ENCODE measurements around the gene CPVL. TPM values are rescaled to one million over a fixed set of nuclear protein-coding genes. Genes with fewer than 3 reads are reported as not detected.

Gene CPVL
- total and polyA plus RNA-seq, 2 of the 8 experiments (the other 6 are each of a cell fraction or from before 2014, with no cell fraction given), result 40.0 to 55.0 TPM

- Histone ChIP-seq H3K27me3 (replicated peaks in 1 of 4; ENCODE audit: control insufficient read depth in 3 of 4, extremely low read depth in 1 of 4, insufficient read depth in 3 of 4, low read length in 3 of 4) (no peaks in the 10 kb centered on the region), H4K5ac (ENCODE audit: insufficient read length, low read depth, low read length) (no peak overlapping the region), H3K9me3 (ENCODE audit: insufficient read depth in 2 of 2, low read depth in 1 of 2, low read length in 1 of 2) (no peaks in the 10 kb centered on the region), H2BK15ac (ENCODE audit: low read length) (no peak overlapping the region), H4K91ac (replicated peaks; ENCODE audit: insufficient read length, low read length) (no peak overlapping the region), H2AK5ac (ENCODE audit: low read depth, low read length) (no peak overlapping the region), H2BK120ac (replicated peaks; ENCODE audit: low read depth, low read length) (no peak overlapping the region), H3K18ac (ENCODE audit: extremely low read depth, low read length) (no peak overlapping the region), H2BK20ac (ENCODE audit: low read length) (no peak overlapping the region), H3K56ac (replicated peaks; ENCODE audit: insufficient read length, low read depth, low read length) (no peak overlapping the region), H3K4me2 (ENCODE audit: insufficient read depth in 1 of 2, low read depth in 2 of 2, low read length in 2 of 2) (no peak overlapping the region), H2BK12ac (ENCODE audit: low read depth, low read length) (no peak overlapping the region), H3K79me2 (ENCODE audit: control insufficient read depth in 1 of 2, insufficient read depth in 2 of 2, low read length in 2 of 2) (no peaks in the 10 kb centered on the region), H3K79me1 (ENCODE audit: low read depth, low read length) (no peaks in the 10 kb centered on the region), H3K23me2 (ENCODE audit: low read depth, low read length) (no peaks in the 10 kb centered on the region), H3K14ac (ENCODE audit: insufficient read length) (no peak overlapping the region), H3K27ac (ENCODE audit: low read depth, low read length) (no peak overlapping the region), H3K4me1 (replicated peaks in 1 of 4; ENCODE audit: control insufficient read depth in 3 of 4, insufficient read depth in 4 of 4, low read length in 3 of 4) (no peaks in the 10 kb centered on the region), H3K4ac (replicated peaks; ENCODE audit: insufficient read length, low read depth, low read length) (no peak overlapping the region), H2AFZ (ENCODE audit: low read length) (no peak overlapping the region), H3K36me3 (ENCODE audit: control insufficient read depth in 2 of 4, insufficient read depth in 4 of 4, low read length in 3 of 4) (no peaks in the 10 kb centered on the region), H3K9ac (replicated peaks in 1 of 4; ENCODE audit: extremely low read depth in 1 of 4, low read depth in 3 of 4, low read length in 3 of 4) (no peak overlapping the region), H4K20me1 (replicated peaks in 1 of 2; ENCODE audit: control insufficient read depth in 1 of 2, insufficient read depth in 2 of 2, low read length in 2 of 2) (no peaks in the 10 kb centered on the region), H2BK5ac (ENCODE audit: low read depth, low read length) (no peak overlapping the region), H4K8ac (ENCODE audit: extremely low read depth, insufficient read depth, low read length) (no peak overlapping the region), H3K4me3 (ENCODE audit: extremely low read depth in 1 of 4, insufficient read depth in 2 of 4, low read depth in 3 of 4, low read length in 4 of 4) (no peak overlapping the region), H3K23ac (ENCODE audit: insufficient read length) (no peak overlapping the region)
- TF ChIP-seq SUZ12 (IDR thresholded peaks at IDR 0.05; ENCODE audit: low read length), result no peak
- TF ChIP-seq BACH1 (IDR thresholded peaks at IDR 0.05; ENCODE audit: low read length), result no peak
- TF ChIP-seq ZNF274 (IDR thresholded peaks at IDR 0.05; ENCODE audit: borderline replicate concordance, extremely low read depth, low read length), result no peak
- no peak for TF ChIP-seq YY1 (IDR thresholded peaks at IDR 0.05; ENCODE audit: low read depth, low read length)
- no peak for TF ChIP-seq HDAC2 (IDR thresholded peaks at IDR 0.05; ENCODE audit: borderline replicate concordance in 1 of 2, low read depth in 2 of 2, low read length in 2 of 2)
- TF ChIP-seq KDM1A (IDR thresholded peaks at IDR 0.05; ENCODE audit: borderline replicate concordance, low read length), result no peak
- TF ChIP-seq, protein P1, sequence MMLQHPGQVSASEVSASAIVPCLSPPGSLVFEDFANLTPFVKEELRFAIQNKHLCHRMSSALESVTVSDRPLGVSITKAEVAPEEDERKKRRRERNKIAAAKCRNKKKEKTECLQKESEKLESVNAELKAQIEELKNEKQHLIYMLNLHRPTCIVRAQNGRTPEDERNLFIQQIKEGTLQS (IDR thresholded peaks at IDR 0.05; ENCODE audit: insufficient read depth, low read depth, low read length), result no peak
- TF ChIP-seq FOSL1 (IDR thresholded peaks at IDR 0.05; ENCODE audit: insufficient read depth, low read depth, low read length), result no peak
- TF ChIP-seq GTF2F1 (IDR thresholded peaks at IDR 0.05; ENCODE audit: borderline replicate concordance, low read depth, low read length), result no peak
- no peak for TF ChIP-seq EZH2 (IDR thresholded peaks at IDR 0.05; ENCODE audit: low read depth, low read length, severe bottlenecking)
- TF ChIP-seq RNF2 (IDR thresholded peaks at IDR 0.05; ENCODE audit: borderline replicate concordance, low read depth, low read length, missing control alignments, poor library complexity, severe bottlenecking), result no peak
- no peak for TF ChIP-seq SRF (IDR thresholded peaks at IDR 0.05; ENCODE audit: low read depth, low read length)
- TF ChIP-seq TCF12 (IDR thresholded peaks at IDR 0.05; ENCODE audit: low read depth, low read length), result no peak
- no peak for DNase-seq (ENCODE audit: low read depth in 1 of 2, low spot score in 2 of 2)
- CTCF ChIA-PET (ENCODE audit: partially characterized antibody), result interaction anchor here (0.8 to 1.6 kb wide), 2 partner anchors 51 to 248 kb away, joined by 3 to 4 read pairs; no protein-coding TSS in a partner anchor
- no peak for FAIRE-seq
- POLR2A ChIA-PET (ENCODE audit: partially characterized antibody), result interaction anchor here (1.0 kb wide), 1 partner anchor 9 kb away, joined by 3 read pairs; no protein-coding TSS in a partner anchor
- 83% methylated on average over 7 of the region's 7 CpGs; no CpG with 5 or more reads in 1 of the 2 experiments for WGBS, 2 experiments (ENCODE audit: extremely low coverage in 1 of 2, insufficient coverage in 1 of 2, insufficient read length in 1 of 2, insufficient replicate concordance in 2 of 2, low coverage in 1 of 2, low lambda C conversion rate in 2 of 2, missing lambda C conversion rate in 1 of 2)
Observed at GRCh38 chr7:29170781-29171180, 24.4 kb upstream of the CPVL start.

Measured in H1 (cell line).